ENCODE measurements around the gene CLPTM1.

The CLPTM1 gene

GRCh38 chr19:44955505-44956439 is 592 bp downstream of the CLPTM1 start:
- no peak for TF ChIP-seq CEBPB (IDR thresholded peaks at IDR 0.05)

- TF ChIP-seq CREB1 (IDR thresholded peaks at IDR 0.05; ENCODE audit: low read depth) (no peak), EGR1 (IDR thresholded peaks at IDR 0.05) (no peak), YY1 (IDR thresholded peaks at IDR 0.05; ENCODE audit: low read depth) (no peak), TEAD4 (IDR thresholded peaks at IDR 0.05) (no peak), MAX (IDR thresholded peaks at IDR 0.05) (no peak), CEBPB (IDR thresholded peaks at IDR 0.05) (no peak), RAD21 (IDR thresholded peaks at IDR 0.05; ENCODE audit: low read depth) (no peak), NFIC (IDR thresholded peaks at IDR 0.05) (no peak), TCF12 (IDR thresholded peaks at IDR 0.05; ENCODE audit: low read depth) (no peak)
These were observed 2.3 kb downstream of the CLPTM1 start for GRCh38 chr19:44957526-44957925.

GRCh38 chr19:44958090-44958489 is 2.9 kb downstream of the CLPTM1 start:
- TF ChIP-seq TEAD4 (IDR thresholded peaks at IDR 0.05) (no peak), YY1 (IDR thresholded peaks at IDR 0.05; ENCODE audit: low read depth) (no peak), CEBPB (IDR thresholded peaks at IDR 0.05) (no peak), ZBTB7A (IDR thresholded peaks at IDR 0.05; ENCODE audit: low read depth) (no peak), TAF1 (IDR thresholded peaks at IDR 0.05; ENCODE audit: low read depth) (no peak), USF1 (IDR thresholded peaks at IDR 0.05) (no peak), EGR1 (IDR thresholded peaks at IDR 0.05) (no peak)

- TF ChIP-seq USF1 (IDR thresholded peaks at IDR 0.05) (no peak), CEBPB (IDR thresholded peaks at IDR 0.05) (no peak), FOXM1 (IDR thresholded peaks at IDR 0.05; ENCODE audit: borderline replicate concordance, low read depth) (no peak)
These were observed 4.5 kb downstream of the CLPTM1 start for GRCh38 chr19:44959691-44960090.

- no peak for TF ChIP-seq CREB1 (IDR thresholded peaks at IDR 0.05; ENCODE audit: low read depth)
- TF ChIP-seq TAF1 (IDR thresholded peaks at IDR 0.05; ENCODE audit: low read depth) = no peak
- no peak for TF ChIP-seq EGR1 (IDR thresholded peaks at IDR 0.05)
These were observed 5.9 kb downstream of the CLPTM1 start for GRCh38 chr19:44960906-44961728.

- no peak for TF ChIP-seq NFIC (IDR thresholded peaks at IDR 0.05)
- no peak for TF ChIP-seq CEBPB (IDR thresholded peaks at IDR 0.05)
- TF ChIP-seq MAX (IDR thresholded peaks at IDR 0.05) = no peak
- TF ChIP-seq TEAD4 (IDR thresholded peaks at IDR 0.05) = no peak
- TF ChIP-seq FOXM1 (IDR thresholded peaks at IDR 0.05; ENCODE audit: borderline replicate concordance, low read depth) = no peak
- no peak for TF ChIP-seq CREB1 (IDR thresholded peaks at IDR 0.05; ENCODE audit: low read depth)
- no peak for TF ChIP-seq USF1 (IDR thresholded peaks at IDR 0.05)
- no peak for TF ChIP-seq TAF1 (IDR thresholded peaks at IDR 0.05; ENCODE audit: low read depth)
- TF ChIP-seq ZBTB7A (IDR thresholded peaks at IDR 0.05; ENCODE audit: low read depth) = no peak
- TF ChIP-seq YY1 (IDR thresholded peaks at IDR 0.05; ENCODE audit: low read depth) = no peak
- no peak for TF ChIP-seq RAD21 (IDR thresholded peaks at IDR 0.05; ENCODE audit: low read depth)
- TF ChIP-seq EGR1 (IDR thresholded peaks at IDR 0.05) = no peak
- TF ChIP-seq TCF12 (IDR thresholded peaks at IDR 0.05; ENCODE audit: low read depth) = no peak
- TF ChIP-seq REST (IDR thresholded peaks at IDR 0.05; ENCODE audit: low read depth) = no peak
- no peak for TF ChIP-seq EP300 (IDR thresholded peaks at IDR 0.05; ENCODE audit: borderline replicate concordance)
These were observed 6.6 kb downstream of the CLPTM1 start for GRCh38 chr19:44961821-44962220.

GRCh38 chr19:44968118-44968517 is 12.9 kb downstream of the CLPTM1 start:
- TF ChIP-seq EGR1 (IDR thresholded peaks at IDR 0.05) (no peak), EP300 (IDR thresholded peaks at IDR 0.05; ENCODE audit: borderline replicate concordance) (no peak), RAD21 (IDR thresholded peaks at IDR 0.05; ENCODE audit: low read depth) (no peak), TEAD4 (IDR thresholded peaks at IDR 0.05) (no peak), ZBTB7A (IDR thresholded peaks at IDR 0.05; ENCODE audit: low read depth) (no peak), MAX (IDR thresholded peaks at IDR 0.05) (no peak), USF1 (IDR thresholded peaks at IDR 0.05) (no peak), FOXM1 (IDR thresholded peaks at IDR 0.05; ENCODE audit: borderline replicate concordance, low read depth) (no peak)

All from Ishikawa (cell line).